Right renal pelvis (tissue), 4 donors: Measurements from ENCODE around the gene UNK. TPM values are rescaled to one million over a fixed set of nuclear protein-coding genes. Genes with fewer than 3 reads are reported as not detected.
"Not testable (repeated sequence)": the region's sequence is repeated elsewhere in the genome, so short reads cannot be mapped to it uniquely, and the experiment has no call there.

Source experiments
- DNase-seq, 4 donors: peaks; one replicate each; pipeline ENCODE4 v3.0.0-alpha.2; 2013; ENCODE audit warnings: low read depth in 4 of 4, low spot score in 3 of 4, missing footprints in 1 of 4
- polyA plus RNA-seq, 4 donors: library from polyadenylated mRNA; unstranded; fragments of 120-200 nt; gene quantifications; one replicate each; pipeline ENCODE4 v1.2.1, GENCODE V29; 2013; ENCODE audit not compliant: insufficient read length in 4 of 4

UNK gene
- polyA plus RNA-seq, 4 donors: 34.5 to 39.2 (median 35.8) TPM

DNA sequence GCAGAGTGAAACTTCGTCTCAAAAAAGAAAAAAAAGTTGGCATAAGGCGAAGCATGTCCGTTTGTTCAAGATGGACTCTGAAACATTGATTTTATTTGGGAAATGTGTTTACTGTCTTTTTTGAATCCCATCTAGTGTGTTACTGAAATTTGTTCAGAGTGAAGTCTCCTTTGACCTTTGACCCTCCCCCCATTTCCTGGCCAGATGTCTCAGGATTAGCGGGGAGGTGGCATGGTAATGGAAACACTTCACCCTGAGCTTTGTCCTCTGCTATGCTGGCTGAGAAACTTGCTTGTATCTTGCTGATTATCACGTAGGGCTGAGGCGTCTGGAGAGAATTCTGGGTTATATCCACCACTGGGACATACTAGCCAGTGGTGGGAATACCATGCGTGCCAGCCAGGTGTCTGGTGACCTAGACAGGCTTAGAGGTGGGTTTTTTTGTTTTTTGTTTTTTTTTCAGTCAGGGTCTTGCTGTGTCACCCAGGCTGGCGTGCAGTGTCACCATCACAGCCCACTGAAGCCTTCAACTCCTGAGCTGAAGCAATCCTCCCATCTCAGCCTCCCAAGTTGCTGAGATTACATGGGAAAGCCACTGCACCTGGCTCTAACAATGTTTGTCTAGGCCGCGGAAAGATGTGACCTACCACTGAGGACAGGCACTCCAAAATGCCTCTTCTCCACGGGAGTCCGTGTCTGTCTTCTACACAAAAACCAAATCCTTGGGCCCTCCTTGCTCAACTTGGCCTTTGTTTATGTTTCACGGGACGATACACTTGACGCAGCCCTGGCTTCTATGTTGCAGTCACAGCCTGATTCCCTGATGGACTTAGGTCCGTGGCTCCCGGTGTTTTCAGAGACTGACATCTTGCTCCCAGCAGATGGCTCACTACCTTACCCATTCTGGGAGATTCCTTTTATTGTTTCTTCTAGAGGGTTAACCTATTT, 13.0 kb upstream of the UNK start:
- no peak for DNase-seq

DNA sequence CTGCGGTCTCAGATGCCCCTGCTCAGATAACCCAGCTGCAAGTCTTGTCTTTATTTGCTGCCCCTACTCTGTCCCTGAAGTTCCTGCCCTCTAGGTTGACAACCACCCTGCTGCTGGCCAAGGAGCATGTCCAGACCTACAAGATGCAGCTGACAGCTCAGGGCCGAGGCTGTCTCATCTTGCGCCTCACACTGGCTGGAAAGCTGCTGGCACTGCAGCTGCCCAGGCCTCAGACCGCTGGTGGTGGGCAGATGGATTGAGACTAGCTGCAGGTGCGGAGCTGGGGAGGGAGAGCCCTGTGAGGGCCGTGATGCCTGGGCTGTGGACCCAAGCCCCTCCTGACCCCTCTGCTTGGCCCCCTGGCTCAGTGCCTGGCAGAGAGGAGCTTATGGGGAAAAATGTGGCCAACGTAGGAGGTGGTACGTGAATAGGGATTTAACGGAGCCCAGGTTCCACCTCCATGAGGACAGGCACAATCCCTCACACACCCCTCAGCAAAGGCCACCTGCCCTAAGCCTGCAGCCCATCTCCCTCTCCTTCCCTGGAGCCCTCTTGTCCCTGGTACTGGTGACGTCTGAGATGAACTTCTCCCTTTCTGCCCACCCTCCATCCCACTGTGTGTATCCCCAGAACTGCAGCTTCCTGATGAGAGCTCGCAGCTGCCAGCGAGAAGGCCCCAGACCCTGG, 11.3 kb upstream of the UNK start:
- no peak for DNase-seq

DNA sequence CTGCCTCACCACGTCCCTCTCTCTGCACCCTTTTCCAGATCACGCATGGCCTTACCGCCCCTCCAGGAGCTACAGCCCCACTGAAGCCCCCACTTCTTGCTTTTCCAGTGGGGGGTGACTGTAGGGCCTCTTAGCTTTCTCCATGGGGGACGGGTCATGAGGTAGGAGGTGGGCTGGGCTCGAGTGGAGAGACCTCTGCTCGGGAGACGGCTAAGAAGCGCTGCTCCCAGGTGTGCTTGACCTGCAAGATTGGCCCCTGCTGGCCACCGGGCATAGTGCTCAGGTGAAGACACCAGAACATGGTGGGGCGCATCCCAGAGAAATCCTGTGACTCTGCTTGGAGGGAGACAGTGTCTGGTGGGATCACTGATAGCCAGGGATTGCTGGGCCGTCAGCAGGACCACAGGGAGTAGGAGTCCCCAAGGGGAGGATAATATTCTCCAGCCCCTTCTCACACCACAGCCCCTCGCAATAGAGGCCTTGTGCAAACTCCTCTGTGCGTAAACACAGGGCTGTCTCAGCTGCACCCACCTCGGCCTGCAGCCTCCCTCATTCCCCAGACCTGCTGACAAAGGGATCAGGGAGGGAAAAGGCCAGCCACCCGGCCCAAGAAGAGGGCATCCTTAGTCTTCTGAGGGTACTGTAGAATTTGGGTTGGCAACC, 10.7 kb upstream of the UNK start:
- no peak for DNase-seq

- DNase-seq: no peak
These were observed 10.1 kb upstream of the UNK start for GRCh38 chr17:75774471-75774990.

GRCh38 chr17:75774991-75775668, 9.5 kb upstream of the UNK start:
- DNase-seq: no peak

DNA sequence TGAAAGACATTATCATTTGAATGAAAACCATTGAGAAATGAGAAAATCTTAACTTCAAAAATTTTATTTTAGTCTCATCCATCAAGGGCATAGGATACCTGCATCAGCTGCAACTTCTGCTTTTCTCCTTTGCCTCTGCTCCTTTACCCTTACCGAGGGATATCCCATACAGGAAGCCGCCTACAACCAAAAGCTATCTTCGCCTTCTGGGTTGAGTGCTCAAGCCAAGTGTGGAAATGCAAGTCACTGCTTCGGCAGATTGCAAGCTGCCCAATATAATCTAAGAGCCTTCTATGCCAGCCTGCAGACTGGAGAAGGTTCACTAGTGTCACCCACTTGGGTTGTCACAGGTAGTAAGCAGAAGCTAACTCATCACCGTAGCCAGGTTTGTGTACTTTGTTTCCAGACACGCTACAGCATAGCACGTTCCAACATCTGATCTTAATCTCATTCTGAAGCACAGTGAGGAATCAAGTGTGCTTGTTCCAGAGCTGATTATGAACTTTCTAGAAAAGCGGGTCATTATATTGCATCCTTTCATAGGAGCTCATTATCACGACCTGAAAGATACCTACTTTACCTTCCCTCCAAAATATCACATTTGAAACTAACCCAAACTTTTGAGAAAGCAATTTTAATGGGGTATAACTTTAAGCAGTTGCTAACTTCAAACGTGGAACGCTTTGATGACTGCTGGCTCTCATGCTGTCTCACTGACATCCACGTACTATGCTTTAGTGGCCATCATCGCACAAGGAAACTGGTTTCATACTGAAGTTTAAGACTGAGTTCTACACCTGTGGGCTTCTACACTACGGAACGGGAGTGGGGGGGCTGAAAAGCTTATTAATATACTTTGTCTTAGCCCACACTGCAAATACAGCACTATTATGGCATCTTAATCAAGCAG, 8.0 kb upstream of the UNK start:
- no peak for DNase-seq

GRCh38 chr17:75777296-75777922, 7.2 kb upstream of the UNK start:
- no peak for DNase-seq

GRCh38 chr17:75778066-75778860, 6.3 kb upstream of the UNK start:
- not testable (repeated sequence) for DNase-seq

GRCh38 chr17:75778861-75779249, 5.8 kb upstream of the UNK start:
- no peak for DNase-seq

GRCh38 chr17:75779250-75779986, 5.2 kb upstream of the UNK start:
- DNase-seq: peak; percentile 97 to 100 (median 99)

DNA sequence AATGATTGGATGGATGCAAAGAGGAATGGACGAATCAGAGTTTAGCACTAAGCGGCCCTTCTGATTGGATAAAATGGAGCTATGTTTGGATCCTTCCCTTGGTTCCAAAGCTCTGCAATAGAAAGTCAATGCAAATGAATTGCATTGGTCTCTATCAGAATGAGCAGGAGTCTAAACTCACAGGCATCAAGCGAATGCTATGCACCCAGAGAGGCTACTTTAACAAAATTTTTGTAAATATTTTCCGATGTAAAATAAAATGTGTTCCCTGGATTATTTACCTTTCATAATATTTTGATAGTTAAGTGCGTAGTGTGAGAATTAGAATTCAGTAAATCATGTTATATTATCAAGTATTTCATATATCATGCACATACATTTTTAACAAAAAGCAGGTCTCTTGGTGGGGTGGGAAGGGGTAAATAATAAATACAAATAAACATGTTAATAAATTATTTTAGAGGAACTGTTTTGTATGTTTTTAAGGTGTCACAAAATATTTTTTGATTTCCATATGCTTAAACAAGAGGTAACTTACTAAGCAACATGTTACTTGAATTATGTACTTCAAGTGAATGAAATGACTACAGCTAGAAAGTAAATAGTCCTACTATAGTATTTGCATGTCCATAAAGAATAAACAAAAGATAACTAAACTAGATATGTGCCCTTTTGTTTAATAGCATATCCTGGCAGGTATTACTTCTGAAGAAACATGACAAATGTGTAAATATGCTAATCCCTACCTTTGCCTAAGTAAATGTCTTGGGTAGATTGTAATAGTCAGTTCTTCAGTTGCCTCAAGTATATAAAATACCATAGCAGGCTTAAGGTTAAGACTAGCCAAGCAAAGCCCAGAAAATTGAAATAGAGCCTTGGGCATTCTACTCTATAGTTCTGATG, 4.4 kb upstream of the UNK start:
- DNase-seq: no peak

- no peak for DNase-seq
These were observed 1.4 kb upstream of the UNK start for GRCh38 chr17:75783069-75783783.

DNA sequence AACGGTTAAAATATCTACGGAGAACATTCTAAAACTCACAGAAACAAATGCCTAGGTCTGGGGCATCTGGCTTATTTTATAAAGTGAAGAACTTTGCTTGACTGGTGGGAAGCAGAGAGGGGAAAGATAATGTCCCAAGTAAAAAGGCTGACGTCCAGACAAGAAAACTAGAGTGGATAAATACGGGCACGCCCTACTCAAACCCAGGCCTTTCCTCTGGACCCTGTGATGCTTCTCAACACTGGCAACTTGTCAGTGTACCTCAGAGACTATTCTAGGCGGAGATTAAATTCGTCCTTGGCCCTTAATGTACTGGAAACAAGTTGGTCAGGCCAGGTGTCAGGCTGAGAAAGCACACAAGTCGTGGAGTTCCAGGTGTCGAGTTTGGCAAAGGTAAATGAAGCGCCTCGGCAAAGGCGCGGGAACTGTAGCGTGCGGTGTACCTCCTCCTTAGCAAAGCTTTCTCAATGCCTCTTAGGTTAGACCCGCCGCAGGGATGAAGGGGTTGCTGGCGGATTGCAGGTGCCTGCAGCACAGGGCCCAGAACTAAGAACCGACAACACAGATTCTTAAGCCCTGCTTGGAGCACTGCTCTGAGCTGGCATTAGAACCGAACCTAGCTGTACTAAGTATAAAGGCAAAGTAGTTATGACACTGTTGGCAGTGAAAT, 668 bp upstream of the UNK start:
- no peak for DNase-seq

DNA sequence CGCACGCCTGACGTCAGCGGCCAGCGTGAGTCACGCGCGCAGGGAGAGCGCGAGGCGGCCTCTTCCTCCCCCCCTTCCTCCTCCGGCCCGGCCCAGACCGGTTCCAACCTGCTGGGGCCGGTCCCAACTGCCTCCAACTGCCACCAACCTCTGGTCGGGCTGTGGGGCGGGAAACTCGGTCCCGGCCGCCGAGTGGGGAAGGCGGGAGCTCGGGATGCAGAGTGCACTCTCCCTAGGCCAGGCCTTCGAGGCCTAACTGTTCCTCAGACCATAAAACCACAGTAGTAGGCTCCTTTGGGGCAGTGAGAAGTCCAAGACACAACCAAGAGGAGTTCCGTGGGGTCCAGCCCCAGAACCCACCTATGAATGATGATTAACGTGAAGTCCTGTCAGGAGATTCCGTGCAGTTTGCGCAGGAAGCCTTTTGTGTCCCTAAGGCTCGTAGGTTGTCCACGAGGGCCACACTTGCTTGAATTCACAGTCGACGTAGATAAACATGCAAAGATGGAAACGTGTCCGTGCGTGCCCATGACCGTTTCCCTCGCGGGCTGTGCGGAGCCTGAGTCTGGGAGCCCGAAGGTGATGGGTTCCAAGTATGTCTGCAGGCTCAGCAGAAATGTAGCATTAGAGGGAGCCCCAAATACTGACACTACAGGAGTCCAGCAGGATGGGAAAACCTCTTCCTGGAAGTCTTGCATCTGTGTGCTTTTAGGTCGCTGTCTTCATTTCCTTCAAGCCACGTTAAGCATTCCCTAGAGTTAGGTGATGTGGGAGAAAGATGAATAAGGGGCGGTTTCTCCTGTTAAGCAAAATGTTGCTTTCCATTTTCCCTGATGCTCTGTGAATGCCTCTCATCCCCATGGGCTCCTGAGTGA, 647 bp downstream of the UNK start:
- peak in 3 of 4 donors; percentile 82 to 90 (median 86) for DNase-seq
